NB4 (cell line): ENCODE results near the gene GPX2.

ENCODE experiments used
- CTCF ChIP-seq: IDR thresholded peaks from one replicate; pipeline ENCODE4 v1.5.1; 2012; ENCODE audit warnings: low read depth, low read length
- MAX ChIP-seq: IDR thresholded peaks from 2 replicates; pipeline ENCODE4 v1.6.1; 2011; ENCODE audit warnings: low read depth, low read length
- POLR2A ChIP-seq: IDR thresholded peaks from 2 replicates; pipeline ENCODE4 v1.6.1; 2011; ENCODE audit warnings: mild to moderate bottlenecking; ENCODE audit not compliant: insufficient read length; ENCODE audit errors: extremely low read depth

- TF ChIP-seq CTCF (no peak), POLR2A (no peak), MAX (no peak)
Measured at GRCh38 chr14:64945431-64946178, 3.1 kb upstream of the GPX2 start.
